RPMI8226 (cell line): ENCODE results near the gene AGAP1.

Experiments used
- DNase-seq: peaks from one replicate; pipeline ENCODE4 v3.0.0-alpha.2; 2015

AGAP1 gene

GRCh38 chr2:235781775-235782174 lies 287.9 kb downstream of the AGAP1 start:
- no peak for DNase-seq

GRCh38 chr2:235784788-235785187 lies 290.9 kb downstream of the AGAP1 start:
- no peak for DNase-seq

- DNase-seq: no peak
Observed at GRCh38 chr2:235789552-235789951, 295.7 kb downstream of the AGAP1 start.

GRCh38 chr2:235793163-235793752 lies 299.4 kb downstream of the AGAP1 start:
- DNase-seq: no peak

- no peak for DNase-seq
Observed at GRCh38 chr2:235799281-235799680, 305.4 kb downstream of the AGAP1 start.

GRCh38 chr2:235802542-235802941 lies 308.7 kb downstream of the AGAP1 start:
- DNase-seq: no peak

GRCh38 chr2:235803028-235803427 lies 309.2 kb downstream of the AGAP1 start:
- DNase-seq: no peak

- no peak for DNase-seq
Observed at GRCh38 chr2:235804676-235805075, 310.8 kb downstream of the AGAP1 start.

- no peak for DNase-seq
Observed at GRCh38 chr2:235806986-235807750, 313.3 kb downstream of the AGAP1 start.

- DNase-seq: no peak
Observed at GRCh38 chr2:235808366-235808765, 314.5 kb downstream of the AGAP1 start.

GRCh38 chr2:235810252-235810651 lies 316.4 kb downstream of the AGAP1 start:
- DNase-seq: no peak

- no peak for DNase-seq
Observed at GRCh38 chr2:235810846-235811245, 317.0 kb downstream of the AGAP1 start.

GRCh38 chr2:235811446-235812184 lies 317.8 kb downstream of the AGAP1 start:
- DNase-seq: no peak

- no peak for DNase-seq
Observed at GRCh38 chr2:235812185-235812665, 318.4 kb downstream of the AGAP1 start.

GRCh38 chr2:235813398-235813797 lies 319.6 kb downstream of the AGAP1 start:
- DNase-seq: no peak

- no peak for DNase-seq
Observed at GRCh38 chr2:235820571-235820970, 326.7 kb downstream of the AGAP1 start.

- DNase-seq: no peak
Observed at GRCh38 chr2:235824331-235824730, 330.5 kb downstream of the AGAP1 start.

- DNase-seq: no peak
Observed at GRCh38 chr2:235825946-235826345, 332.1 kb downstream of the AGAP1 start.

- DNase-seq: no peak
Observed at GRCh38 chr2:235826826-235827225, 333.0 kb downstream of the AGAP1 start.

GRCh38 chr2:235827585-235827992 lies 333.7 kb downstream of the AGAP1 start:
- no peak for DNase-seq

GRCh38 chr2:235829726-235830125 lies 335.9 kb downstream of the AGAP1 start:
- no peak for DNase-seq

GRCh38 chr2:235831755-235832154 lies 337.9 kb downstream of the AGAP1 start:
- DNase-seq: no peak

- no peak for DNase-seq
Observed at GRCh38 chr2:235832941-235833340, 339.1 kb downstream of the AGAP1 start.
